DMS79 treated with DMSO at 0.1 percent for 48 hours (cell line): Measurements from ENCODE around the gene ZNF276.
"Not testable (repeated sequence)": the region's sequence is repeated elsewhere in the genome, so short reads cannot be mapped to it uniquely, and the experiment has no call there.

Source experiments
- DNase-seq: peaks from one replicate; lab custom pipeline; 2025; lab: John Stamatoyannopoulos, UW

The ZNF276 gene, protein sequence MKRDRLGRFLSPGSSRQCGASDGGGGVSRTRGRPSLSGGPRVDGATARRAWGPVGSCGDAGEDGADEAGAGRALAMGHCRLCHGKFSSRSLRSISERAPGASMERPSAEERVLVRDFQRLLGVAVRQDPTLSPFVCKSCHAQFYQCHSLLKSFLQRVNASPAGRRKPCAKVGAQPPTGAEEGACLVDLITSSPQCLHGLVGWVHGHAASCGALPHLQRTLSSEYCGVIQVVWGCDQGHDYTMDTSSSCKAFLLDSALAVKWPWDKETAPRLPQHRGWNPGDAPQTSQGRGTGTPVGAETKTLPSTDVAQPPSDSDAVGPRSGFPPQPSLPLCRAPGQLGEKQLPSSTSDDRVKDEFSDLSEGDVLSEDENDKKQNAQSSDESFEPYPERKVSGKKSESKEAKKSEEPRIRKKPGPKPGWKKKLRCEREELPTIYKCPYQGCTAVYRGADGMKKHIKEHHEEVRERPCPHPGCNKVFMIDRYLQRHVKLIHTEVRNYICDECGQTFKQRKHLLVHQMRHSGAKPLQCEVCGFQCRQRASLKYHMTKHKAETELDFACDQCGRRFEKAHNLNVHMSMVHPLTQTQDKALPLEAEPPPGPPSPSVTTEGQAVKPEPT

DNA sequence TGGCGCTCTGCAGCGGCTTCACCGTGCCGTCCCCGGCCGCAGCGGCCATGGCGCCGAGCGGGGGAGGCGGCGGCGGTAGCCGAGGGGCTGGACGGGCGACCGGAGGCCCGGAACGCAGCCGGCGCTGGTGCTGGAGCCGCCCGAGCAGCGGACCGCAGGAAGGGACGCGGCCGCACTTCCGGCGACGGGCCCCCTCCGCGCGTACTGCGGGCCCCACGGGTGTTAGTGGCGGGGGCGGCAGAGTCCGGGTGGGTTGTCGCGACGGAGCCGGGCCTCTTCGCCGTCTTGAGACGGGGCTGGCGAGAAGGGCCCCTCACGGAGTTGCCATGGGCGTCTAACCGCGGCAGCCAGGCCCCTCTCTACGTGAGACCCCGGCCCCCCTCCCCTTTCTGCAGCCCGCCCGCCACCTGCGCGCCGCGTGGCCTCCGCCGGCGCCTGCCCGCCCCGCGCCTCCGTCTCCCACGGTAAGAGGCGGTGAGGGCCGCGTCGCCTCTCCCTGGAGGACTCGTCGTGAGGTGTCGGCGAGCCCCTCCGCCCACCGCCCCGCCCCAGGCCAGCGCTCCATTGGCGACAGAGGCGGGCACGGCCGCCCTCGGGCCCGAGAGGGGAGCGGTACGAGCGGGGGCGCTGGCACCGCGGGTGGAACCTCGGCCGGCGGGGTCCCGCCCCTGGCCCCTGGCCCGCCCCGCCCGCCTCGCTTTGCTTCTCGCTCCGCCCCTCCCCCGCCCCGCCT is at the start of gene ZNF276, which contains the start of gene VPS9D1:
TSS of gene ZNF276 (plus strand) at position 725 of the 733 bp plus-strand sequence. CDS start 104 bp downstream, outside the sequence.
TSS of gene VPS9D1 (minus strand) at position 86 of the 733 bp plus-strand sequence. CDS start at position 49, 37 bp downstream.
- no peak for DNase-seq

- not testable (repeated sequence) for DNase-seq
These were observed 49.8 kb upstream of the ZNF276 start for GRCh38 chr16:89671565-89671964.

GRCh38 chr16:89672177-89672941 is 49.0 kb upstream of the ZNF276 start:
- DNase-seq, result no peak

GRCh38 chr16:89678258-89678657 is 43.1 kb upstream of the ZNF276 start:
- no peak for DNase-seq

GRCh38 chr16:89685916-89686315 is 35.4 kb upstream of the ZNF276 start:
- DNase-seq, result no peak

DNA sequence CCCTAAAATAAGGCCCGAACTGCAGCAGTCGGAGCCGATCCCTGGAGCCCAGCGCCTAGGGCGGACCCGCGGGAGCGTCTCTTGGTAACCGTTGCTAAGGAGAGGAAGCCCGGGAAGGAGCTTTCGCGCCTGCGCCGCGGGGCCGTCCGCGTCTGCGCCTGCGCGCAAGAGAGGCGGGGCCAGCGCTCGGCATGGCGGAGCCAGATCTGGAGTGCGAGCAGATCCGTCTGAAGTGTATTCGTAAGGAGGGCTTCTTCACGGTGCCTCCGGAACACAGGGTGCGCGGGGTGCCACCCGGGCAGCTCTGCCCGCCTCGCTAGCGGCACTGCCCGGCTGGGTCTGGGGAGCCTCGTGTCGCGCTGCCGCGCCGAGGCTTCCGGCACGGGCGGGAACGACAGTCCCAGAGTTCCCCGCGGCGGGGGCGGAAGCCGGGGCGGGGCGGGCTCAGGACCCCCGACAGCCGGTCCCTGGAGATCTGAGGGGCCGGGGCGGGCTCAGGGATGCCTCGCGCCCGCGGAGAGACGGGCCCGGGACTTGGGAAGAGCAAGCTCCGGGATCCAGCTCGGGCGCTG is 34.7 kb upstream of the ZNF276 start, which contains the start of gene CDK10:
TSS of gene CDK10 (plus strand) at position 170 of the 572 bp plus-strand sequence. CDS start at position 192, 22 bp downstream.
- peak; percentile 63 for DNase-seq

GRCh38 chr16:89687092-89687940 is 34.0 kb upstream of the ZNF276 start:
- no peak for DNase-seq

DNA sequence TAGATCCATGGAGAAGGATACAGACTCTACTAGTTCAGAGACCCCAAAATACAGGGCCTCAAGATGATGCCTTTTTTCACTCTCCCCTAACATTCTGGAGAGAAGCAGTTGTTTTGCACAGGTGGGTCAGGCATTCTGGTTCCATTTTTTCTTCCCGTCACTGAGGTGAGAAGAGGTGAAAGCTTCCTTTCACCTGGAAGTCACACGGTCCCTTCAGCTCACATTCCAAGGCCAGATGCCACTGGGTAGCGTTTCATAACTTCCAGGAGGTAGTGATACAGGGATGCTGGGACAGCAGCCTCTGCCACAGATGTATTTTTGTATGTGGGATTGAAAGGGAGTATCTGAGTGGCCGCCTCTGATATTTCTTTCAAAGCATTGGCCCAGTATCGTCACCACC is 32.9 kb upstream of the ZNF276 start:
- DNase-seq, result no peak

DNA sequence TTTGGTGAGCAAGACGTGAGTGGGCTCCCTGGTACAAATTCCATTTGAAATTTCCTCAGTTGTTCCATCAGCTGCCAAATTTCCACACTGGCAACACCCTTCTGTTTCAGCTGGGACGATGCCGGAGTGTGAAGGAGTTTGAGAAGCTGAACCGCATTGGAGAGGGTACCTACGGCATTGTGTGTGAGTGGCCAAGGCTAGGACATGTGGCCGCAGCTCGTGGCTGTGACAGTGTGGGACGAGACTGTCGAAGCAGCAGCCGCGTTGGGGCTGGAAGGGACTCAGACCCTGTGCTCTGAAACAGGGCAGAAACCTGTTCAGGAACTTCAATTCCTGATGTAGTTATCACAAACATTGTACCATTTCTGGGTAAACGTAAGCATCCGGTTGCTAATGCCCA is 32.2 kb upstream of the ZNF276 start:
- no peak for DNase-seq

- DNase-seq, result not testable (repeated sequence)
These were observed 31.7 kb upstream of the ZNF276 start for GRCh38 chr16:89689621-89690020.

GRCh38 chr16:89690392-89690901 is 30.9 kb upstream of the ZNF276 start:
- no peak for DNase-seq

- no peak for DNase-seq
These were observed 29.9 kb upstream of the ZNF276 start for GRCh38 chr16:89691231-89691985.

- no peak for DNase-seq
These were observed 29.3 kb upstream of the ZNF276 start for GRCh38 chr16:89691986-89692569.

GRCh38 chr16:89693289-89693731 is 28.0 kb upstream of the ZNF276 start:
- no peak for DNase-seq

DNA sequence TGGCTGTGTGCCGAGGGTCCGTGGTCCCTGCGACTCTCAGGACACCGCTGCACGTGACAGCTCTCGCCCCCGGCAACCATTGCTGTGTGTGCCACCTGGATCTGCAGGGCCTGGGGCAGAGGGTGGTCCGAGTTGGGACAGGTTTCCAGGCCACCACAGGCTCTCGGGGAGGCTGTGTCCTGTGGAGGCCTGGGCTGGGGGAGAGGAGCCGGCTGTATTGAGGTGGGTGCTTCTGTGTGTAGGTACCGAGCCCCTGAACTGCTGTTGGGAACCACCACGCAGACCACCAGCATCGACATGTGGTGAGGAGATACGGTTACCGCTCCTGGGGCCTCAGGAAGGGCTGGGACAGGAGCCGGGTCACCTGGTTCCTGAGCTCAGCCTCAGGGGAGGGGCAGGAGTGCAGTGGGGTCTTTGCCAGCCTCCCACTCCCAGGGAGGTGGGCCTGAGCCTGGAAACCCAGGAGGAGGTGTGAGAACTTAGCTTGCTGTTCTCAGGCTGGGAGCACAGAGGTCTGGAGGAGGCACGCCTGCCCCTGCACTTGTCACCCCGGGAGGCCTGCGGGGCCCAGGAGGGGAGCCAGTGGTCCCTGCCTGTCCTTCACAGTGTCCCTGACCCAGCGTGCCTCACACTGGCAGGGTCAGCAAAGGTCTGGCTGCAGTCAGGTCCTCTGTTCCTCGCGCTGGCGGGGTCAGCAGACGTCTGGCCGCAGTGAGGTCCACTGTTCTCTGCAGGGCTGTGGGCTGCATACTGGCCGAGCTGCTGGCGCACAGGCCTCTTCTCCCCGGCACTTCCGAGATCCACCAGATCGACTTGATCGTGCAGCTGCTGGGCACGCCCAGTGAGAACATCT is 27.2 kb upstream of the ZNF276 start:
- no peak for DNase-seq

- not testable (repeated sequence) for DNase-seq
These were observed 26.6 kb upstream of the ZNF276 start for GRCh38 chr16:89694784-89695085.

DNA sequence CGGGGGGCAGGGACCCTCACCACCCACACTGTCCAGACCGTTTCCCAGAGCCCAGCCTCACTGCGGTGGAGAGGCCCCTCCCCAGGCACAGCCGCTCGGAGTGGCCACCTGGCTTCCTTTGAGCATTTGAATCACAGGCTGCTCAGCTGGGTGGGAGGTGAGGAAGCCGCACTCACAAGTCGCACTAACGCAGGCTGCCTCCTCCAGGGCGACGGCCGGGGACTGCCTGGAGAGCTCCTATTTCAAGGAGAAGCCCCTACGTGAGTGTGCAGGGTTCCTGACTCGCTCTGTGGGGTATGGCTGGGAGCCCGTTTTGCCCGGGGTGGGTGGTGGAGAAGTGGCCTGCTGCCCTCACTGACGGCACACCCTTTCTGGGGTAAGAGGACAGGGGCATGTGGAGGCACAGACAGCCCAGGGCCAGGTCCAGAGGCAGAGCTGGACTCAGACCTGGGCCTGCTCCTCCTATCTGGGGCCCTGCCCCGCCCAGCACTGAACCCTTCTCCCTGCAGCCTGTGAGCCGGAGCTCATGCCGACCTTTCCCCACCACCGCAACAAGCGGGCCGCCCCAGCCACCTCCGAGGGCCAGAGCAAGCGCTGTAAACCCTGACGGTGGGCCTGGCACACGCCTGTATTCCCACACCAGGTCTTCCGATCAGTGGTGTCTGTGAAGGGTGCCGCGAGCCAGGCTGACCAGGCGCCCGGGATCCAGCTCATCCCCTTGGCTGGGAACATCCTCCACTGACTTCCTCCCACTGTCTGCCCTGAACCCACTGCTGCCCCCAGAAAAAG is 26.1 kb upstream of the ZNF276 start:
- no peak for DNase-seq
